ENCODE data around the gene ANKRD13D.

The ANKRD13D gene

GRCh38 chr11:67303132-67303834 lies 14.2 kb downstream of the ANKRD13D start, which contains the start of gene SSH3:
Gene SSH3, plus strand, starts transcription at chr11:67303530. Its CDS starts 96 bp downstream, at chr11:67303626.
- DNase-seq (ENCODE audit: low read depth) = peak; percentile 34

- DNase-seq (ENCODE audit: low read depth) = no peak
Observed at GRCh38 chr11:67303835-67304411, 14.8 kb downstream of the ANKRD13D start.

GRCh38 chr11:67304511-67305113 lies 15.5 kb downstream of the ANKRD13D start:
- no peak for DNase-seq (ENCODE audit: low read depth)

- no peak for DNase-seq (ENCODE audit: low read depth)
Observed at GRCh38 chr11:67306769-67307544, 17.9 kb downstream of the ANKRD13D start.

GRCh38 chr11:67307545-67308001 lies 18.5 kb downstream of the ANKRD13D start:
- no peak for DNase-seq (ENCODE audit: low read depth)

GRCh38 chr11:67308031-67308866 lies 19.1 kb downstream of the ANKRD13D start:
- DNase-seq (ENCODE audit: low read depth) = no peak

- DNase-seq (ENCODE audit: low read depth) = no peak
Observed at GRCh38 chr11:67309166-67309565, 20.1 kb downstream of the ANKRD13D start.

- no peak for DNase-seq (ENCODE audit: low read depth)
Observed at GRCh38 chr11:67309661-67310061, 20.6 kb downstream of the ANKRD13D start.

GRCh38 chr11:67310246-67311050 lies 21.3 kb downstream of the ANKRD13D start:
- no peak for DNase-seq (ENCODE audit: low read depth)

GRCh38 chr11:67311051-67311555 lies 22.0 kb downstream of the ANKRD13D start:
- no peak for DNase-seq (ENCODE audit: low read depth)

GRCh38 chr11:67311556-67312082 lies 22.5 kb downstream of the ANKRD13D start:
- DNase-seq (ENCODE audit: low read depth) = no peak

GRCh38 chr11:67312187-67313021 lies 23.3 kb downstream of the ANKRD13D start:
- DNase-seq (ENCODE audit: low read depth) = peak; percentile 46

- no peak for DNase-seq (ENCODE audit: low read depth)
Observed at GRCh38 chr11:67313125-67313890, 24.2 kb downstream of the ANKRD13D start.

GRCh38 chr11:67314218-67314617 lies 25.1 kb downstream of the ANKRD13D start:
- DNase-seq (ENCODE audit: low read depth) = no peak

GRCh38 chr11:67315325-67315909 lies 26.3 kb downstream of the ANKRD13D start:
- no peak for DNase-seq (ENCODE audit: low read depth)

- no peak for DNase-seq (ENCODE audit: low read depth)
Observed at GRCh38 chr11:67316882-67317204, 27.7 kb downstream of the ANKRD13D start.

GRCh38 chr11:67317205-67317887 lies 28.2 kb downstream of the ANKRD13D start:
- DNase-seq (ENCODE audit: low read depth) = peak; percentile 94
